HEK293T (cell line): Measurements from ENCODE around the gene RAB11A.

Experiments
- CTCF ChIA-PET: fragments of 350-600 bp; formaldehyde crosslinking; extraction: SDS; loops from one replicate; lab custom pipeline; 2021; ENCODE audit warnings: antibody characterized with exemption, inconsistent platforms; lab: Yijun Ruan, JAX
- POLR2A ChIA-PET: fragments of 350-600 bp; formaldehyde crosslinking; extraction: SDS; loops from one replicate; lab custom pipeline; 2020; ENCODE audit warnings: antibody characterized with exemption, inconsistent platforms; lab: Yijun Ruan, JAX
- DNase-seq: peaks from one replicate; pipeline ENCODE4 v3.0.0; 2012; ENCODE audit warnings: mixed read lengths; ENCODE audit errors: extremely low spot score
- ARNT ChIP-seq: fragments of 450-650 bp; IDR thresholded peaks from 2 replicates; pipeline ENCODE4 v1.6.1; 2017; ENCODE audit warnings: mild to moderate bottlenecking
- BHLHE40 ChIP-seq: fragments of 450-650 bp; IDR thresholded peaks from 2 replicates; pipeline ENCODE4 v1.6.1; 2016; ENCODE audit warnings: mild to moderate bottlenecking, moderate library complexity, borderline replicate concordance
- CTBP1 ChIP-seq: fragments of 450-650 bp; IDR thresholded peaks from 2 replicates; pipeline ENCODE4 v1.6.1; 2016; ENCODE audit warnings: borderline replicate concordance
- ELF4 ChIP-seq: fragments of 450-650 bp; IDR thresholded peaks from 2 replicates; pipeline ENCODE4 v1.6.1; 2017; ENCODE audit warnings: antibody characterized with exemption
- FOXA1 ChIP-seq: fragments of 450-650 bp; IDR thresholded peaks from 2 replicates; pipeline ENCODE4 v1.6.1; 2016; ENCODE audit warnings: mild to moderate bottlenecking
- FOXK2 ChIP-seq: fragments of 450-650 bp; IDR thresholded peaks from 2 replicates; pipeline ENCODE4 v1.6.1; 2016; ENCODE audit warnings: mild to moderate bottlenecking
- FOXM1 ChIP-seq: fragments of 450-650 bp; IDR thresholded peaks from 2 replicates; pipeline ENCODE4 v1.6.1; 2017; ENCODE audit warnings: mild to moderate bottlenecking, borderline replicate concordance
- HDGF ChIP-seq: fragments of 450-650 bp; IDR thresholded peaks from 2 replicates; pipeline ENCODE4 v1.6.1; 2017; ENCODE audit warnings: antibody characterized with exemption, borderline replicate concordance
- L3MBTL2 ChIP-seq: fragments of 450-650 bp; conservative IDR thresholded peaks from 2 replicates; pipeline ENCODE4 v1.6.1; 2016; ENCODE audit warnings: mild to moderate bottlenecking
- LEF1 ChIP-seq: fragments of 450-650 bp; IDR thresholded peaks from 2 replicates; pipeline ENCODE4 v1.6.1; 2017; ENCODE audit warnings: mild to moderate bottlenecking, borderline replicate concordance
- NFRKB ChIP-seq: fragments of 450-650 bp; IDR thresholded peaks from 2 replicates; pipeline ENCODE4 v1.6.1; 2016; ENCODE audit warnings: mild to moderate bottlenecking, moderate library complexity
- PKNOX1 ChIP-seq: fragments of 450-650 bp; IDR thresholded peaks from 2 replicates; pipeline ENCODE4 v1.6.1; 2016
- SP1 ChIP-seq: fragments of 450-650 bp; IDR thresholded peaks from 2 replicates; pipeline ENCODE4 v1.6.1; 2017
- SUZ12 ChIP-seq: fragments of 450-650 bp; IDR thresholded peaks from 2 replicates; pipeline ENCODE4 v1.6.1; 2016; ENCODE audit warnings: mild to moderate bottlenecking
- TARDBP ChIP-seq: fragments of 450-650 bp; IDR thresholded peaks from 2 replicates; pipeline ENCODE4 v1.6.1; 2016
- ZNF384 ChIP-seq: fragments of 450-650 bp; IDR thresholded peaks from 2 replicates; pipeline ENCODE4 v1.6.1; 2016

RAB11A gene

GRCh38 chr15:65927545-65927944 is 58.3 kb downstream of the RAB11A start:
- DNase-seq, result no peak
- no peak for TF ChIP-seq FOXM1
- no peak for TF ChIP-seq CTBP1
- TF ChIP-seq FOXK2, result no peak
- TF ChIP-seq PKNOX1, result no peak
- TF ChIP-seq NFRKB, result no peak
- TF ChIP-seq ELF4, result no peak
- no peak for TF ChIP-seq HDGF
- TF ChIP-seq ZNF384, result no peak
- no peak for TF ChIP-seq FOXA1
- ChIA-PET POLR2A (no interaction called here), CTCF (no interaction called here)

GRCh38 chr15:65929573-65929972 is 60.3 kb downstream of the RAB11A start:
- TF ChIP-seq SUZ12 (no peak), ARNT (no peak), BHLHE40 (no peak), ZNF384 (no peak), L3MBTL2 (no peak), ELF4 (no peak), FOXA1 (no peak), NFRKB (no peak), CTBP1 (no peak), LEF1 (no peak), TARDBP (no peak), SP1 (no peak), FOXK2 (no peak), FOXM1 (no peak), HDGF (no peak), PKNOX1 (no peak)
- ChIA-PET CTCF (interaction anchor here (0.7 to 1.0 kb wide), 4 partner anchors 16 to 270 kb away, joined by 3 read pairs; no protein-coding TSS in a partner anchor), POLR2A (no interaction called here)
- no peak for DNase-seq

- CTCF ChIA-PET, result no interaction called here
- DNase-seq, result no peak
- TF ChIP-seq CTBP1 (no peak), LEF1 (no peak), TARDBP (no peak), ARNT (no peak), L3MBTL2 (no peak), PKNOX1 (no peak), ELF4 (no peak), BHLHE40 (no peak), ZNF384 (no peak), SP1 (no peak), NFRKB (no peak), SUZ12 (no peak), FOXA1 (no peak), FOXM1 (no peak), FOXK2 (no peak)
- POLR2A ChIA-PET, result no interaction called here
Measured at GRCh38 chr15:65930134-65930533, 60.8 kb downstream of the RAB11A start.

GRCh38 chr15:65931221-65931620 is 61.9 kb downstream of the RAB11A start:
- DNase-seq, result no peak
- ChIA-PET CTCF (no interaction called here), POLR2A (interaction anchor here (0.6 kb wide), 1 partner anchor 1666 kb away, joined by 3 read pairs; no protein-coding TSS in a partner anchor)
- TF ChIP-seq ZNF384, result no peak
- TF ChIP-seq CTBP1, result no peak
- TF ChIP-seq FOXK2, result no peak
- TF ChIP-seq HDGF, result no peak
- TF ChIP-seq SP1, result no peak
- no peak for TF ChIP-seq L3MBTL2

- TF ChIP-seq PKNOX1 (no peak), ZNF384 (no peak)
- no peak for DNase-seq
- ChIA-PET CTCF (interaction anchor here (0.7 kb wide), 1 partner anchor 17 kb away, joined by 3 read pairs; no protein-coding TSS in a partner anchor), POLR2A (no interaction called here)
Measured at GRCh38 chr15:65935391-65935790, 66.1 kb downstream of the RAB11A start.

- ChIA-PET POLR2A (interaction anchor here (0.8 kb wide), 1 partner anchor 67 kb away, joined by 4 read pairs; the partner anchor contains the start of gene RAB11A), CTCF (interaction anchor here (0.6 kb wide), 1 partner anchor 14 kb away, joined by 3 read pairs; no protein-coding TSS in a partner anchor)
- TF ChIP-seq FOXA1, result no peak
- TF ChIP-seq SP1, result no peak
- no peak for DNase-seq
Measured at GRCh38 chr15:65936282-65936681, 67.0 kb downstream of the RAB11A start.
